A549 (cell line): ENCODE results near the gene COQ2. TPM values are rescaled to one million over a fixed set of nuclear protein-coding genes. Genes with fewer than 3 reads are reported as not detected.

ENCODE experiments used
- ATAC-seq, 2 experiments: fragments of 200-7000 bp in 1 of 2; fragments of >200 bp in 1 of 2; cut with Nextera tagmentation in 1 of 2; cut with Tn5 transposase in 1 of 2; 3 replicates each; pipeline versions ENCODE4 v1.8.0 to v1.9.1; 2018 to 2020; ENCODE audit warnings: mild to moderate bottlenecking in 1 of 2, moderate library complexity in 1 of 2
- CTCF ChIA-PET: fragments of 300-600 bp; sonication (Branson Sonifier 250); formaldehyde crosslinking; extraction: SDS; loops from one replicate; lab custom pipeline; 2021; ENCODE audit warnings: antibody characterized with exemption, inconsistent platforms; lab: Yijun Ruan, JAX
- POLR2A ChIA-PET: fragments of 350-600 bp; formaldehyde crosslinking; extraction: SDS; loops from one replicate; lab custom pipeline; 2021; ENCODE audit warnings: antibody characterized with exemption, inconsistent platforms; lab: Yijun Ruan, JAX
- DNase-seq, 2 experiments: peaks; one replicate each; pipeline versions ENCODE4 v3.0.0 to v3.0.0-alpha.2; 2011 to 2016; ENCODE audit warnings: low read depth in 1 of 2, low spot score in 1 of 2
- FAIRE-seq: peaks from 2 replicates; lab custom pipeline; 2011; peaks lifted over from hg19 to GRCh38; lab: Jason Lieb, UNC
- H3K27ac ChIP-seq, 2 experiments: fragments of >200 bp; sonication (Bioruptor Twin); formaldehyde crosslinking; 3 replicates each; pipeline ENCODE4 v1.5.1; 2016 to 2017
- H3K4me1 ChIP-seq: fragments of >200 bp; sonication (Bioruptor Twin); formaldehyde crosslinking; 3 replicates; pipeline ENCODE4 v1.6.1; 2016
- H3K4me2 ChIP-seq: fragments of >200 bp; sonication (Bioruptor Twin); formaldehyde crosslinking; 3 replicates; pipeline ENCODE4 v1.6.1; 2016
- H3K4me3 ChIP-seq: fragments of >200 bp; sonication (Bioruptor Twin); formaldehyde crosslinking; 3 replicates; pipeline ENCODE4 v1.5.1; 2016
- H3K9me3 ChIP-seq: fragments of >200 bp; sonication (Bioruptor Twin); formaldehyde crosslinking; 3 replicates; pipeline ENCODE4 v1.6.1; 2016
- BHLHE40 ChIP-seq: IDR thresholded peaks from 2 replicates; pipeline ENCODE4 v1.6.1; 2012; ENCODE audit warnings: low read depth, low read length, inconsistent platforms
- CHD4 ChIP-seq: fragments of 200-600 bp; sonication (generic); IDR thresholded peaks from 2 replicates; pipeline ENCODE4 v1.6.1; 2016; ENCODE audit warnings: antibody characterized with exemption, mild to moderate bottlenecking, borderline replicate concordance
- EHF ChIP-seq: fragments of 250-450 bp; sonication (Bioruptor Pico); IDR thresholded peaks from 2 replicates; pipeline ENCODE4 v1.5.0; 2020; ENCODE audit warnings: mild to moderate bottlenecking
- EP300 ChIP-seq, 2 experiments: fragments of >200 bp; sonication (Bioruptor Twin); formaldehyde crosslinking; IDR thresholded peaks; 2 replicates in 1 of 2; 3 replicates in 1 of 2; pipeline ENCODE4 v1.6.1; 2016 to 2017
- FOSB ChIP-seq: fragments of 250-450 bp; sonication (Bioruptor Pico); IDR thresholded peaks from 2 replicates; pipeline ENCODE4 v1.5.0; 2020; ENCODE audit warnings: mild to moderate bottlenecking, moderate library complexity
- FOXS1 ChIP-seq: fragments of 250-450 bp; sonication (Bioruptor Pico); IDR thresholded peaks from 2 replicates; pipeline ENCODE4 v1.5.0; 2020; ENCODE audit warnings: mild to moderate bottlenecking, moderate library complexity
- GATA3 ChIP-seq: IDR thresholded peaks from 2 replicates; pipeline ENCODE4 v1.6.1; 2012; ENCODE audit warnings: borderline replicate concordance
- HOXB13 ChIP-seq: fragments of 250-450 bp; sonication (Bioruptor Pico); IDR thresholded peaks from 2 replicates; pipeline ENCODE4 v1.5.0; 2020; ENCODE audit warnings: low read depth, mild to moderate bottlenecking, moderate library complexity
- HOXB5 ChIP-seq: fragments of 250-450 bp; sonication (Bioruptor Pico); IDR thresholded peaks from 2 replicates; pipeline ENCODE4 v1.5.0; 2020; ENCODE audit warnings: mild to moderate bottlenecking, moderate library complexity
- JUN ChIP-seq, 2 experiments: fragments of >200 bp; sonication (Bioruptor Twin); formaldehyde crosslinking; IDR thresholded peaks; 2 replicates in 1 of 2; 3 replicates in 1 of 2; pipeline ENCODE4 v1.6.1; 2016 to 2017
- KDM1A ChIP-seq: fragments of 200-600 bp; sonication (generic); IDR thresholded peaks from 2 replicates; pipeline ENCODE4 v1.6.1; 2016; ENCODE audit warnings: low read depth, mild to moderate bottlenecking
- NFE2L2 ChIP-seq: fragments of 150-350 bp; conservative IDR thresholded peaks from 2 replicates; pipeline ENCODE4 v1.6.1; 2014; ENCODE audit warnings: low read length
- NPAS2 ChIP-seq: fragments of 250-450 bp; sonication (Bioruptor Pico); IDR thresholded peaks from 2 replicates; pipeline ENCODE4 v1.8.0; 2022; ENCODE audit warnings: mild to moderate bottlenecking, moderate library complexity, borderline replicate concordance
- NR3C1 ChIP-seq: fragments of >200 bp; sonication (Bioruptor Twin); formaldehyde crosslinking; IDR thresholded peaks from 3 replicates; pipeline ENCODE4 v1.6.1; 2017
- POLR2AphosphoS2 ChIP-seq: conservative IDR thresholded peaks from 2 replicates; pipeline ENCODE4 v1.6.1; 2012; ENCODE audit warnings: low read length, improper control_type of control experiment, inconsistent platforms
- RFX5 ChIP-seq: fragments of 450-650 bp; IDR thresholded peaks from 2 replicates; pipeline ENCODE4 v1.7.1; 2014; ENCODE audit warnings: antibody characterized with exemption, mild to moderate bottlenecking, moderate library complexity
- RNF2 ChIP-seq: fragments of 200-600 bp; sonication (generic); IDR thresholded peaks from 2 replicates; pipeline ENCODE4 v1.6.1; 2016; ENCODE audit warnings: low read depth, mild to moderate bottlenecking, antibody characterized with exemption, moderate library complexity, borderline replicate concordance
- SMC3 ChIP-seq: fragments of >200 bp; sonication (Bioruptor Twin); formaldehyde crosslinking; IDR thresholded peaks from 3 replicates; pipeline ENCODE4 v1.6.1; 2018; ENCODE audit warnings: inconsistent platforms
- SREBF2 ChIP-seq: fragments of 450-650 bp; IDR thresholded peaks from 2 replicates; pipeline ENCODE4 v1.6.1; 2014; ENCODE audit warnings: mild to moderate bottlenecking, moderate library complexity
- TFCP2L1 ChIP-seq: fragments of 250-450 bp; sonication (Bioruptor Pico); IDR thresholded peaks from 2 replicates; pipeline ENCODE4 v1.5.0; 2021; ENCODE audit warnings: mild to moderate bottlenecking
- ZFP36 ChIP-seq: fragments of 450-650 bp; IDR thresholded peaks from 2 replicates; pipeline ENCODE4 v1.6.1; 2014; ENCODE audit warnings: borderline replicate concordance; ENCODE audit not compliant: partially characterized antibody
- ZNF302 ChIP-seq: fragments of 250-450 bp; sonication (Bioruptor Pico); IDR thresholded peaks from 2 replicates; pipeline ENCODE4 v1.9.0; 2021; ENCODE audit warnings: inconsistent platforms, mild to moderate bottlenecking, moderate library complexity
- WGBS: methylation state at CpG from one replicate; pipeline ENCODE4 v1.1.6; 2017; ENCODE audit errors: missing lambda C conversion rate; 5-methylcytosine and 5-hydroxymethylcytosine counted together
- polyA plus RNA-seq, 4 experiments: library from polyadenylated mRNA; depleted of rRNA in 3 of 4; stranded (reverse); fragments of >200 nt; fragmentation: RNase III in 1 of 4; extraction: RNeasy Plus Mini Kit Qiagen cat#74134 plus additional on column Dnase treatment in 1 of 4; gene quantifications; 2 replicates in 3 of 4; 3 replicates in 1 of 4; pipeline ENCODE4 v1.2.3, GENCODE V29; 2011 to 2017
- TF ChIP-seq, protein P1 (sequence below): fragments of 250-450 bp; sonication (Bioruptor Pico); IDR thresholded peaks from 2 replicates; pipeline ENCODE4 v1.5.0; 2021; ENCODE audit warnings: mild to moderate bottlenecking, moderate library complexity, borderline replicate concordance
- TF ChIP-seq, protein P2 (sequence below): IDR thresholded peaks from 2 replicates; pipeline ENCODE4 v1.6.1; 2012; ENCODE audit warnings: low read depth, borderline replicate concordance
- TF ChIP-seq, protein P3 (sequence below): fragments of 200-600 bp; sonication (generic); IDR thresholded peaks from 2 replicates; pipeline ENCODE4 v1.6.1; 2016; ENCODE audit warnings: antibody characterized with exemption, mild to moderate bottlenecking, moderate library complexity
- TF ChIP-seq, protein P4 (sequence below): IDR thresholded peaks from 2 replicates; pipeline ENCODE4 v1.6.1; 2012

The COQ2 gene
- polyA plus RNA-seq, 2 of the 4 experiments (the other 2 are of a cell fraction): 18.5 to 35.9 TPM

DNA sequence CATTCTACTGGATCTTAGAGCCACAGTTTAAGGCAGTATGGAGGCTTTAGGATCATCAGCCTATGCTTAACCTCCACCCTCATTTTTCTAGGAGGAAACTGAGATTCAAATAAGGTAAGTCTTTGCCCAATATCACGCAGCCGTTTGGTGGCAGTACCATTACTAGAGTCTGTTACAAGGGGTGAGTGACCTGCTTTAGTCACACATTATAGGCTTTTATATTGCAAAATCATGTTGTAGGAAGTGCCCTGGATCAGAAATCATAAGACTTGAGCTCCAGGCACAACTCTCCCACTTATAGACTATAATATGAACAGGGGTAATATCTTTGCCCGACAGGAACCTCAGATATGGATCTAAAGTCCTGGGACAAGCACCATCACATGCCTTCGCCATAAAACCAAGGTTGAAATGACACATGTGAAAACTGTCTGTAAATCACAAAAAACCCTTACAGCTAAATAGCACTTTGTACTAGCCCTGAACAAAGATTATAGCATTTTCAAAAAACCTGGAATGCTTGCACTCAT is 30.8 kb upstream of the COQ2 start:
- H3K4me2 ChIP-seq: no peak overlapping the region
- POLR2A ChIA-PET: no interaction called here
- DNase-seq (no peak), FAIRE-seq (no peak), ATAC-seq (no peak)
- H3K27ac ChIP-seq: no peak overlapping the region
- WGBS: 93% methylated on average over 4 of the region's 4 CpGs
- no peak for TF ChIP-seq FOSB (CRISPR knock-in tag)
- TF ChIP-seq JUN (IDR thresholded peaks at IDR 0.05): no peak
- TF ChIP-seq SREBF2: no peak
- TF ChIP-seq FOXS1: no peak
- TF ChIP-seq ZFP36: no peak
- TF ChIP-seq, protein P1, sequence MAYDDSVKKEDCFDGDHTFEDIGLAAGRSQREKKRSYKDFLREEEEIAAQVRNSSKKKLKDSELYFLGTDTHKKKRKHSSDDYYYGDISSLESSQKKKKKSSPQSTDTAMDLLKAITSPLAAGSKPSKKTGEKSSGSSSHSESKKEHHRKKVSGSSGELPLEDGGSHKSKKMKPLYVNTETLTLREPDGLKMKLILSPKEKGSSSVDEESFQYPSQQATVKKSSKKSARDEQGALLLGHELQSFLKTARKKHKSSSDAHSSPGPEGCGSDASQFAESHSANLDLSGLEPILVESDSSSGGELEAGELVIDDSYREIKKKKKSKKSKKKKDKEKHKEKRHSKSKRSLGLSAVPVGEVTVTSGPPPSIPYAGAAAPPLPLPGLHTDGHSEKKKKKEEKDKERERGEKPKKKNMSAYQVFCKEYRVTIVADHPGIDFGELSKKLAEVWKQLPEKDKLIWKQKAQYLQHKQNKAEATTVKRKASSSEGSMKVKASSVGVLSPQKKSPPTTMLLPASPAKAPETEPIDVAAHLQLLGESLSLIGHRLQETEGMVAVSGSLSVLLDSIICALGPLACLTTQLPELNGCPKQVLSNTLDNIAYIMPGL: no peak
- no peak for TF ChIP-seq ZNF302
- TF ChIP-seq EHF (CRISPR knock-in tag): no peak
- no peak for TF ChIP-seq CHD4
- TF ChIP-seq NFE2L2: no peak
- TF ChIP-seq KDM1A: no peak
- TF ChIP-seq, protein P2, sequence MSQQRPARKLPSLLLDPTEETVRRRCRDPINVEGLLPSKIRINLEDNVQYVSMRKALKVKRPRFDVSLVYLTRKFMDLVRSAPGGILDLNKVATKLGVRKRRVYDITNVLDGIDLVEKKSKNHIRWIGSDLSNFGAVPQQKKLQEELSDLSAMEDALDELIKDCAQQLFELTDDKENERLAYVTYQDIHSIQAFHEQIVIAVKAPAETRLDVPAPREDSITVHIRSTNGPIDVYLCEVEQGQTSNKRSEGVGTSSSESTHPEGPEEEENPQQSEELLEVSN: no peak
- TF ChIP-seq RFX5: no peak
- no peak for TF ChIP-seq SMC3
- TF ChIP-seq HOXB5 (CRISPR knock-in tag): no peak
- no peak overlapping the region for H3K4me3 ChIP-seq
- H3K9me3 ChIP-seq: no peaks in the 10 kb centered on the region
- CTCF ChIA-PET: interaction anchor here (0.6 kb wide), 1 partner anchor 57 kb away, joined by 5 read pairs; no protein-coding TSS in a partner anchor
- H3K4me1 ChIP-seq: no peaks in the 10 kb centered on the region

DNA sequence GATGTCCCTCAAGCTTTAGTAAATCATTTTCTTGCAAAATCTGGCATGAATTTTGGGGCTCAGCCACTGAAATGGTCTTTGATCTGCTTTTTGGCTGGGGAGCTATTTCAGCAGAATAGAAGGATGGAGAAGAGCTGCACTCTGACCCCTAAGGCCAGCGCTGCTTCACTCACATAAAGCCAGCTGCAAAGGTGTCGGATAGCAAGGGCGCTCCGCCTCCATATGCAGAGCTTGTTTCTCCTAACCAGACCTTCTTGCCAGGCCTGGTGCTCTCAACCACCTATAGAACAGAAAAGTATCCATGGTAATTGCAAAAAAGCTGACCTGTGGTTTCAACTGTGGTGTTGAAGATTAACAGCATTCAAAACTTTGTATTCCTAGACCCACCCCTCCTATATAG is 24.1 kb upstream of the COQ2 start:
- WGBS: 88% methylated on average over 4 of the region's 4 CpGs

DNA sequence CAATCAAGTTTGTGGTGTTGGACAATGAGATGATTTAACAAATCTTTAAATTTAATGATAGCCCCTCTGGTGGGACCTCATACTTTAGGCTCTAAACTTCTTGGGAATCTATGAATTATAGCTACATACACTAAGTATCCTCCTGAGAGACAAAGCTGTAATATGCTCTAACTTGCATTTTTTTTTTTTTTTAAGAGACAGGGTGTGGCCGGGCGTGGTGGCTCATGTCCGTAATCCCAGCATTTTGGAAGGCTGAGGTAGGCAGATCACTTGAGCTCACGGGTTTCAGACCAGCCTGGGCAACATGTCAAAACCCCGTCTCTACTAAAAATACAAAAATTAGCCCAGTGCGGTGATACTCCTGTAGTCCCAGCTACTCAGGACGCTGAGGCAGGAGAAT is 23.3 kb upstream of the COQ2 start:
- DNase-seq (no peak), FAIRE-seq (no peak), ATAC-seq (no peak)
- Histone ChIP-seq H3K4me2 (no peak overlapping the region), H3K9me3 (no peaks in the 10 kb centered on the region), H3K27ac (no peak overlapping the region), H3K4me3 (no peak overlapping the region), H3K4me1 (no peaks in the 10 kb centered on the region)
- no peak for TF ChIP-seq EP300 (IDR thresholded peaks at IDR 0.05)
- ChIA-PET POLR2A (no interaction called here), CTCF (interaction anchor here (0.9 kb wide), 1 partner anchor 26 kb away, joined by 3 read pairs; no protein-coding TSS in a partner anchor)
- 68% methylated on average over 7 of the region's 7 CpGs for WGBS

More for the DNA sequence above, 24.1 kb upstream of the COQ2 start:
- no peak overlapping the region for H3K4me2 ChIP-seq
- POLR2A ChIA-PET: no interaction called here
- no peak overlapping the region for H3K27ac ChIP-seq
- FAIRE-seq (no peak), ATAC-seq (no peak), DNase-seq (no peak)
- no peak for TF ChIP-seq KDM1A
- TF ChIP-seq HOXB13 (CRISPR knock-in tag): no peak
- TF ChIP-seq NPAS2 (CRISPR knock-in tag): no peak
- no peaks in the 10 kb centered on the region for H3K9me3 ChIP-seq
- H3K4me3 ChIP-seq: no peak overlapping the region
- CTCF ChIA-PET: no interaction called here
- H3K4me1 ChIP-seq: no peaks in the 10 kb centered on the region

DNA sequence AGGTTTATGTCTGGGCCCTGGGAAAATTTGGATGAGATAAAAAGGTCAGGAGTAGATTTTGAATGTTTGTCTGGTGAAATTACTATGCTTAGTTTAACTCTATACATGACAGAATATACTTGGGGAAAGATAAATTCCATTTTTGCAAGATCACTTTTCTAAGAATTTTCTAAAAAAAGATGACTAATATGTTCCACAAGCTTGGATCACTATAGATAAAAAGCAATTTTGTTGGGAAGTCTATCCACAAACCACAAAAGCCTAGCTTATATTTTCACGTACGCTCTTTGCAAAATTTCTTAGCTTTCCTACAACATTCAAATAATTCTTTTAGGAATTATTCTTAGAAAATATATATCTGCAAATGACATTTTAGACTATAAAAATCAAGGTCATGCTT is 20.6 kb upstream of the COQ2 start:
- TF ChIP-seq, protein P3, sequence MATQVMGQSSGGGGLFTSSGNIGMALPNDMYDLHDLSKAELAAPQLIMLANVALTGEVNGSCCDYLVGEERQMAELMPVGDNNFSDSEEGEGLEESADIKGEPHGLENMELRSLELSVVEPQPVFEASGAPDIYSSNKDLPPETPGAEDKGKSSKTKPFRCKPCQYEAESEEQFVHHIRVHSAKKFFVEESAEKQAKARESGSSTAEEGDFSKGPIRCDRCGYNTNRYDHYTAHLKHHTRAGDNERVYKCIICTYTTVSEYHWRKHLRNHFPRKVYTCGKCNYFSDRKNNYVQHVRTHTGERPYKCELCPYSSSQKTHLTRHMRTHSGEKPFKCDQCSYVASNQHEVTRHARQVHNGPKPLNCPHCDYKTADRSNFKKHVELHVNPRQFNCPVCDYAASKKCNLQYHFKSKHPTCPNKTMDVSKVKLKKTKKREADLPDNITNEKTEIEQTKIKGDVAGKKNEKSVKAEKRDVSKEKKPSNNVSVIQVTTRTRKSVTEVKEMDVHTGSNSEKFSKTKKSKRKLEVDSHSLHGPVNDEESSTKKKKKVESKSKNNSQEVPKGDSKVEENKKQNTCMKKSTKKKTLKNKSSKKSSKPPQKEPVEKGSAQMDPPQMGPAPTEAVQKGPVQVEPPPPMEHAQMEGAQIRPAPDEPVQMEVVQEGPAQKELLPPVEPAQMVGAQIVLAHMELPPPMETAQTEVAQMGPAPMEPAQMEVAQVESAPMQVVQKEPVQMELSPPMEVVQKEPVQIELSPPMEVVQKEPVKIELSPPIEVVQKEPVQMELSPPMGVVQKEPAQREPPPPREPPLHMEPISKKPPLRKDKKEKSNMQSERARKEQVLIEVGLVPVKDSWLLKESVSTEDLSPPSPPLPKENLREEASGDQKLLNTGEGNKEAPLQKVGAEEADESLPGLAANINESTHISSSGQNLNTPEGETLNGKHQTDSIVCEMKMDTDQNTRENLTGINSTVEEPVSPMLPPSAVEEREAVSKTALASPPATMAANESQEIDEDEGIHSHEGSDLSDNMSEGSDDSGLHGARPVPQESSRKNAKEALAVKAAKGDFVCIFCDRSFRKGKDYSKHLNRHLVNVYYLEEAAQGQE: no peak
- no peak for TF ChIP-seq NR3C1
- no peak for TF ChIP-seq RFX5
- TF ChIP-seq HOXB13 (CRISPR knock-in tag): no peak
- TF ChIP-seq SREBF2: no peak
- TF ChIP-seq POLR2AphosphoS2: no peak
- no peak for TF ChIP-seq ZNF302
- TF ChIP-seq GATA3: no peak
- TF ChIP-seq, protein P4, sequence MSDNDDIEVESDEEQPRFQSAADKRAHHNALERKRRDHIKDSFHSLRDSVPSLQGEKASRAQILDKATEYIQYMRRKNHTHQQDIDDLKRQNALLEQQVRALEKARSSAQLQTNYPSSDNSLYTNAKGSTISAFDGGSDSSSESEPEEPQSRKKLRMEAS: no peak
- no peak for TF ChIP-seq RNF2
- TF ChIP-seq BHLHE40: no peak
- no peak for TF ChIP-seq TFCP2L1
- no peak for TF ChIP-seq FOSB (CRISPR knock-in tag)
- no peak for TF ChIP-seq ZFP36

More for the DNA sequence above, 20.6 kb upstream of the COQ2 start:
- H3K27ac ChIP-seq: no peak overlapping the region
- H3K9me3 ChIP-seq: no peaks in the 10 kb centered on the region
- no peak for DNase-seq
- FAIRE-seq: no peak
- no peak overlapping the region for H3K4me3 ChIP-seq
- ATAC-seq: no peak
- ChIA-PET CTCF (interaction anchor here (1.2 kb wide), 1 partner anchor 14 kb away, joined by 5 read pairs; no protein-coding TSS in a partner anchor), POLR2A (no interaction called here)
- H3K4me2 ChIP-seq: no peak overlapping the region
- 91% methylated on average over 2 of the region's 2 CpGs for WGBS
- H3K4me1 ChIP-seq: no peaks in the 10 kb centered on the region
